ENCODE measurements around the gene PDE7B. TPM values are rescaled to one million over a fixed set of nuclear protein-coding genes. Genes with fewer than 3 reads are reported as not detected.

The PDE7B gene
- total and polyA plus RNA-seq, 2 of the 8 experiments (the other 6 are each of a cell fraction or from before 2014, with no cell fraction given) = not detected

DNA sequence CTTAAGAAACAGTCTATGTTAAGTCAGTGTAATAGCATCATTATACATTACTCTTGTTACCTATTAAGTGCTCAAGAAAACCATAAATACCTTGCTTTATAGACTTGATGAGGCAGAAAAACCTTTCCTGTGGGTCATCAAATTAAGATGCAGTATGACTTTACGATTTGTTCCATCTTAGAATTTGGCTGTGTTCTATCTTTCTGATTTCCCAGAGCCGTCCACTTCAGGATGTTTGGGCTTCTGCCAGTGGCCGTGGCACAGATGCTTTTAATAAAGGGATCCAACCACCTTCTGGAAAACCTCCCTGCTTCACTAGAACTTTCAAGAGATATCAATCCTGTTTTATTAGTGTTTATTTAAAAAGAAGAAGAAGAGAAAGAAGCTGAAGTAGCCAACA lies 71.2 kb downstream of the PDE7B start:
- FAIRE-seq (no peak), DNase-seq (ENCODE audit: low read depth in 1 of 2, low spot score in 2 of 2) (no peak)
- Histone ChIP-seq H3K4me1 (replicated peaks in 1 of 4; ENCODE audit: control insufficient read depth in 3 of 4, insufficient read depth in 4 of 4, low read length in 3 of 4) (peaks cover 0 to 2% (median 0%) of the 10 kb centered on the region in 4 experiments; a peak in 2 of 7 replicates), H3K4ac (replicated peaks; ENCODE audit: insufficient read length, low read depth, low read length) (no peak overlapping the region), H4K20me1 (replicated peaks in 1 of 2; ENCODE audit: control insufficient read depth in 1 of 2, insufficient read depth in 2 of 2, low read length in 2 of 2) (no peaks in the 10 kb centered on the region), H3K79me1 (ENCODE audit: low read depth, low read length) (no peaks in the 10 kb centered on the region), H2BK120ac (replicated peaks; ENCODE audit: low read depth, low read length) (no peak overlapping the region), H3K9me3 (ENCODE audit: insufficient read depth in 2 of 2, low read depth in 1 of 2, low read length in 1 of 2) (peaks cover 0 to 2% of the 10 kb centered on the region in 2 experiments; a peak in 1 of 4 replicates), H4K8ac (ENCODE audit: extremely low read depth, insufficient read depth, low read length) (no peak overlapping the region), H3K79me2 (ENCODE audit: control insufficient read depth in 1 of 2, insufficient read depth in 2 of 2, low read length in 2 of 2) (no peaks in the 10 kb centered on the region), H2BK20ac (ENCODE audit: low read length) (no peak overlapping the region), H3K56ac (replicated peaks; ENCODE audit: insufficient read length, low read depth, low read length) (no peak overlapping the region), H3K9ac (replicated peaks in 1 of 4; ENCODE audit: extremely low read depth in 1 of 4, low read depth in 3 of 4, low read length in 3 of 4) (no peak overlapping the region), H4K5ac (ENCODE audit: insufficient read length, low read depth, low read length) (no peak overlapping the region), H3K27ac (ENCODE audit: low read depth, low read length) (no peak overlapping the region), H3K18ac (ENCODE audit: extremely low read depth, low read length) (no peak overlapping the region), H3K4me2 (ENCODE audit: insufficient read depth in 1 of 2, low read depth in 2 of 2, low read length in 2 of 2) (no peak overlapping the region), H3K4me3 (ENCODE audit: extremely low read depth in 1 of 4, insufficient read depth in 2 of 4, low read depth in 3 of 4, low read length in 4 of 4) (no peak overlapping the region), H3K23me2 (ENCODE audit: low read depth, low read length) (no peaks in the 10 kb centered on the region), H2AK5ac (ENCODE audit: low read depth, low read length) (no peak overlapping the region), H2BK12ac (ENCODE audit: low read depth, low read length) (no peak overlapping the region), H2BK5ac (ENCODE audit: low read depth, low read length) (no peak overlapping the region), H3K23ac (ENCODE audit: insufficient read length) (no peak overlapping the region), H4K91ac (replicated peaks; ENCODE audit: insufficient read length, low read length) (no peak overlapping the region), H2BK15ac (ENCODE audit: low read length) (no peak overlapping the region), H3K27me3 (replicated peaks in 1 of 4; ENCODE audit: control insufficient read depth in 3 of 4, extremely low read depth in 1 of 4, insufficient read depth in 3 of 4, low read length in 3 of 4) (no peaks in the 10 kb centered on the region), H2AFZ (ENCODE audit: low read length) (no peak overlapping the region), H3K36me3 (ENCODE audit: control insufficient read depth in 2 of 4, insufficient read depth in 4 of 4, low read length in 3 of 4) (no peaks in the 10 kb centered on the region), H3K14ac (ENCODE audit: insufficient read length) (no peak overlapping the region)
- ChIA-PET CTCF (ENCODE audit: partially characterized antibody) (interaction anchor here (0.9 to 1.7 kb wide), 4 partner anchors 10 to 22 kb away, joined by 3 to 7 read pairs (median 4); no protein-coding TSS in a partner anchor), POLR2A (ENCODE audit: partially characterized antibody) (interaction anchor here (0.9 kb wide), 1 partner anchor 9 kb away, joined by 3 read pairs; no protein-coding TSS in a partner anchor)
- 84% methylated on average over 3 of the region's 3 CpGs; no CpG with 5 or more reads in 1 of the 2 experiments for WGBS, 2 experiments (ENCODE audit: extremely low coverage in 1 of 2, insufficient coverage in 1 of 2, insufficient read length in 1 of 2, insufficient replicate concordance in 2 of 2, low coverage in 1 of 2, low lambda C conversion rate in 2 of 2, missing lambda C conversion rate in 1 of 2)
- TF ChIP-seq CREB1 (IDR thresholded peaks at IDR 0.05) (no peak), TBP (IDR thresholded peaks at IDR 0.05; ENCODE audit: low read depth, low read length) (no peak), RBBP5 (IDR thresholded peaks at IDR 0.05; ENCODE audit: borderline replicate concordance, low read depth, low read length) (no peak), BRCA1 (IDR thresholded peaks at IDR 0.05; ENCODE audit: low read depth, low read length) (no peak), CEBPB (IDR thresholded peaks at IDR 0.05; ENCODE audit: low read depth, low read length) (no peak), NANOG (IDR thresholded peaks at IDR 0.05; ENCODE audit: insufficient read depth, low read depth, low read length, poor library complexity, severe bottlenecking) (no peak), E2F6 (IDR thresholded peaks at IDR 0.05) (no peak), FOSL1 (IDR thresholded peaks at IDR 0.05; ENCODE audit: insufficient read depth, low read depth, low read length) (no peak), CHD1 (IDR thresholded peaks at IDR 0.05; ENCODE audit: low read depth, low read length) (no peak), EP300 (IDR thresholded peaks at IDR 0.05; ENCODE audit: borderline replicate concordance in 1 of 2, low read depth in 2 of 2, low read length in 2 of 2) (no peak)
- TF ChIP-seq, protein P1, sequence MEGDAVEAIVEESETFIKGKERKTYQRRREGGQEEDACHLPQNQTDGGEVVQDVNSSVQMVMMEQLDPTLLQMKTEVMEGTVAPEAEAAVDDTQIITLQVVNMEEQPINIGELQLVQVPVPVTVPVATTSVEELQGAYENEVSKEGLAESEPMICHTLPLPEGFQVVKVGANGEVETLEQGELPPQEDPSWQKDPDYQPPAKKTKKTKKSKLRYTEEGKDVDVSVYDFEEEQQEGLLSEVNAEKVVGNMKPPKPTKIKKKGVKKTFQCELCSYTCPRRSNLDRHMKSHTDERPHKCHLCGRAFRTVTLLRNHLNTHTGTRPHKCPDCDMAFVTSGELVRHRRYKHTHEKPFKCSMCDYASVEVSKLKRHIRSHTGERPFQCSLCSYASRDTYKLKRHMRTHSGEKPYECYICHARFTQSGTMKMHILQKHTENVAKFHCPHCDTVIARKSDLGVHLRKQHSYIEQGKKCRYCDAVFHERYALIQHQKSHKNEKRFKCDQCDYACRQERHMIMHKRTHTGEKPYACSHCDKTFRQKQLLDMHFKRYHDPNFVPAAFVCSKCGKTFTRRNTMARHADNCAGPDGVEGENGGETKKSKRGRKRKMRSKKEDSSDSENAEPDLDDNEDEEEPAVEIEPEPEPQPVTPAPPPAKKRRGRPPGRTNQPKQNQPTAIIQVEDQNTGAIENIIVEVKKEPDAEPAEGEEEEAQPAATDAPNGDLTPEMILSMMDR (IDR thresholded peaks at IDR 0.05; ENCODE audit: control extremely low read depth in 1 of 3, insufficient read depth in 1 of 3, low read depth in 1 of 3, low read length in 3 of 3) = no peak

All from H1 (cell line).